HEK293 (cell line): ENCODE results near the gene MLNR.

Source experiments
- CTCF ChIP-seq: fragments of 450-650 bp; formaldehyde crosslinking; IDR thresholded peaks from 2 replicates; pipeline ENCODE4 v1.5.1; 2016; ENCODE audit warnings: missing biosample characterization, missing genetic modification characterization
- KLF10 ChIP-seq: fragments of 450-650 bp; IDR thresholded peaks from 2 replicates; pipeline ENCODE4 v1.5.1; 2018; ENCODE audit warnings: missing biosample characterization, mild to moderate bottlenecking, missing genetic modification characterization
- ZNF174 ChIP-seq: fragments of 450-650 bp; formaldehyde crosslinking; IDR thresholded peaks from 2 replicates; pipeline ENCODE4 v1.5.0; 2017; ENCODE audit warnings: missing biosample characterization, mild to moderate bottlenecking, missing genetic modification characterization
- ZNF202 ChIP-seq: fragments of 450-650 bp; formaldehyde crosslinking; IDR thresholded peaks from 2 replicates; pipeline ENCODE4 v1.5.1; 2016; ENCODE audit warnings: missing biosample characterization, missing genetic modification characterization, borderline replicate concordance
- ZNF354C ChIP-seq: fragments of 450-650 bp; formaldehyde crosslinking; IDR thresholded peaks from 2 replicates; pipeline ENCODE4 v1.5.1; 2016; ENCODE audit warnings: missing biosample characterization, missing genetic modification characterization, low read depth, borderline replicate concordance
- ZNF48 ChIP-seq: fragments of 450-650 bp; formaldehyde crosslinking; IDR thresholded peaks from 2 replicates; pipeline ENCODE4 v1.5.1; 2016; ENCODE audit warnings: missing biosample characterization, missing genetic modification characterization
- ZNF501 ChIP-seq: fragments of 450-650 bp; formaldehyde crosslinking; IDR thresholded peaks from 2 replicates; pipeline ENCODE4 v1.5.1; 2016; ENCODE audit warnings: missing biosample characterization, missing genetic modification characterization
- ZNF558 ChIP-seq: fragments of 450-650 bp; formaldehyde crosslinking; IDR thresholded peaks from 2 replicates; pipeline ENCODE4 v1.5.1; 2016; ENCODE audit warnings: missing biosample characterization, missing genetic modification characterization
- ZNF621 ChIP-seq: fragments of 450-650 bp; formaldehyde crosslinking; IDR thresholded peaks from 2 replicates; pipeline ENCODE4 v1.5.1; 2017; ENCODE audit warnings: missing biosample characterization, missing genetic modification characterization
- ZNF701 ChIP-seq: fragments of 450-650 bp; formaldehyde crosslinking; IDR thresholded peaks from 2 replicates; pipeline ENCODE4 v1.5.1; 2016; ENCODE audit warnings: missing biosample characterization, missing genetic modification characterization

- TF ChIP-seq CTCF (tag by site-specific recombination) (no peak), ZNF354C (tag by site-specific recombination) (no peak), ZNF701 (tag by site-specific recombination) (no peak), ZNF501 (tag by site-specific recombination) (no peak), ZNF558 (no peak), ZNF48 (no peak), ZNF202 (tag by site-specific recombination) (no peak), ZNF174 (no peak), ZNF621 (no peak), KLF10 (tag by site-specific recombination) (no peak)
These were observed 29.2 kb upstream of the MLNR start for GRCh38 chr13:49190901-49191300.
